GM18951 (cell line): ENCODE measurements around the gene CDHR3.

ENCODE experiments used
- POLR2A ChIP-seq: IDR thresholded peaks from 4 replicates; pipeline ENCODE4 v1.6.1; 2011; ENCODE audit warnings: mild to moderate bottlenecking; ENCODE audit not compliant: insufficient read length, insufficient read depth; ENCODE audit errors: extremely low read depth
- in situ Hi-C: fragments of 300-500 bp; cut with MboI; formaldehyde crosslinking; loops from one replicate; pipeline ENCODE4 v1.12.0; 2022; ENCODE audit warnings: low sequenced_read_pairs, mixed read lengths, inconsistent platforms; ENCODE audit not compliant: unreplicated experiment

CDHR3 gene

GRCh38 chr7:106067678-106068077, 104.6 kb downstream of the CDHR3 start:
- in situ Hi-C loops, result no loop called here

GRCh38 chr7:106068538-106068961, 105.5 kb downstream of the CDHR3 start:
- no peak for TF ChIP-seq POLR2A
- in situ Hi-C loops, result no loop called here

More at GRCh38 chr7:106067678-106068077, 104.6 kb downstream of the CDHR3 start:
- no peak for TF ChIP-seq POLR2A

GRCh38 chr7:106068986-106069385, 105.9 kb downstream of the CDHR3 start:
- in situ Hi-C loops, result no loop called here
- TF ChIP-seq POLR2A, result no peak

- TF ChIP-seq POLR2A, result no peak
- in situ Hi-C loops, result no loop called here
Measured at GRCh38 chr7:106069471-106070200, 106.6 kb downstream of the CDHR3 start.

GRCh38 chr7:106070201-106070551, 107.1 kb downstream of the CDHR3 start:
- peak; percentile 27 for TF ChIP-seq POLR2A
- in situ Hi-C loops, result no loop called here

GRCh38 chr7:106070567-106071254, 107.6 kb downstream of the CDHR3 start:
- peak; percentile 5 for TF ChIP-seq POLR2A
- in situ Hi-C loops, result no loop called here

- peak; percentile 31 for TF ChIP-seq POLR2A
- in situ Hi-C loops, result no loop called here
Measured at GRCh38 chr7:106071356-106071998, 108.4 kb downstream of the CDHR3 start.

- in situ Hi-C loops, result no loop called here
Measured at GRCh38 chr7:106071999-106072714, 109.1 kb downstream of the CDHR3 start.

GRCh38 chr7:106072715-106073091, 109.6 kb downstream of the CDHR3 start:
- TF ChIP-seq POLR2A, result no peak
- in situ Hi-C loops, result no loop called here

More at GRCh38 chr7:106071999-106072714, 109.1 kb downstream of the CDHR3 start:
- no peak for TF ChIP-seq POLR2A

GRCh38 chr7:106073701-106074100, 110.6 kb downstream of the CDHR3 start:
- TF ChIP-seq POLR2A, result no peak
- in situ Hi-C loops, result no loop called here

- no peak for TF ChIP-seq POLR2A
- in situ Hi-C loops, result no loop called here
Measured at GRCh38 chr7:106074257-106074656, 111.2 kb downstream of the CDHR3 start.

- no peak for TF ChIP-seq POLR2A
- in situ Hi-C loops, result no loop called here
Measured at GRCh38 chr7:106075937-106076336, 112.9 kb downstream of the CDHR3 start.

GRCh38 chr7:106076537-106076936, 113.5 kb downstream of the CDHR3 start:
- no peak for TF ChIP-seq POLR2A
- in situ Hi-C loops, result no loop called here
